Neural progenitor cell (in vitro differentiated cells): ENCODE results near the gene HPGDS.

Experiments used
- CTCF ChIP-seq: fragments of 200-600 bp; sonication (generic); IDR thresholded peaks from 2 replicates; pipeline ENCODE4 v1.5.1; 2017; ENCODE audit warnings: antibody characterized with exemption, mild to moderate bottlenecking
- EZH2 ChIP-seq: fragments of 200-600 bp; sonication (generic); IDR thresholded peaks from 2 replicates; pipeline ENCODE4 v1.6.1; 2017; ENCODE audit warnings: antibody characterized with exemption, mild to moderate bottlenecking, moderate library complexity

- TF ChIP-seq CTCF: no peak
- TF ChIP-seq EZH2: no peak
Observed at GRCh38 chr4:94342694-94343093, at the start of gene HPGDS.
